Measurements from ENCODE around the gene ENDOU.

Gene ENDOU

GRCh38 chr12:47757364-47757839 lies 32.1 kb upstream of the ENDOU start:
- no peak for DNase-seq

GRCh38 chr12:47755655-47756562 lies 30.6 kb upstream of the ENDOU start:
- DNase-seq = no peak

- DNase-seq = no peak
Measured at GRCh38 chr12:47754881-47755280, 29.6 kb upstream of the ENDOU start.

- DNase-seq = no peak
Measured at GRCh38 chr12:47754126-47754525, 28.8 kb upstream of the ENDOU start.

GRCh38 chr12:47753021-47754001 lies 28.0 kb upstream of the ENDOU start:
- DNase-seq = no peak

- peak; percentile 34 for DNase-seq
Measured at GRCh38 chr12:47752552-47752951, 27.3 kb upstream of the ENDOU start.

- no peak for DNase-seq
Measured at GRCh38 chr12:47752121-47752520, 26.8 kb upstream of the ENDOU start.

- no peak for DNase-seq
Measured at GRCh38 chr12:47751561-47751960, 26.3 kb upstream of the ENDOU start.

GRCh38 chr12:47750916-47751470 lies 25.7 kb upstream of the ENDOU start:
- no peak for DNase-seq

- DNase-seq = no peak
Measured at GRCh38 chr12:47750229-47750798, 25.0 kb upstream of the ENDOU start.

- no peak for DNase-seq
Measured at GRCh38 chr12:47748899-47749298, 23.6 kb upstream of the ENDOU start.

GRCh38 chr12:47748507-47748828 lies 23.2 kb upstream of the ENDOU start:
- no peak for DNase-seq

GRCh38 chr12:47747596-47748506 lies 22.6 kb upstream of the ENDOU start:
- DNase-seq = no peak

GRCh38 chr12:47747126-47747525 lies 21.8 kb upstream of the ENDOU start:
- no peak for DNase-seq

- DNase-seq = no peak
Measured at GRCh38 chr12:47746523-47746922, 21.2 kb upstream of the ENDOU start.

GRCh38 chr12:47746073-47746472 lies 20.8 kb upstream of the ENDOU start:
- DNase-seq = no peak

- no peak for DNase-seq
Measured at GRCh38 chr12:47745485-47746041, 20.3 kb upstream of the ENDOU start.

GRCh38 chr12:47744778-47745436 lies 19.6 kb upstream of the ENDOU start:
- DNase-seq = no peak

- DNase-seq = no peak
Measured at GRCh38 chr12:47744005-47744651, 18.8 kb upstream of the ENDOU start.

- no peak for DNase-seq
Measured at GRCh38 chr12:47743311-47743860, 18.1 kb upstream of the ENDOU start.
